MM.1S (cell line): ENCODE measurements around the gene GUCY1B1.

Experiments
- EZH2 ChIP-seq: fragments of 300-600 bp; sonication (generic); optimal IDR thresholded peaks from 2 replicates; pipeline ENCODE3; 2017; ENCODE audit warnings: low read depth, mild to moderate bottlenecking, antibody characterized with exemption, low read length, mixed read lengths
- TF ChIP-seq, protein P1 (sequence below): fragments of 300-600 bp; sonication (generic); IDR thresholded peaks from 2 replicates; pipeline ENCODE4 v1.5.1; 2016; ENCODE audit warnings: antibody characterized with exemption, low read length, mixed read lengths

- no peak for TF ChIP-seq EZH2
- TF ChIP-seq, protein P1, sequence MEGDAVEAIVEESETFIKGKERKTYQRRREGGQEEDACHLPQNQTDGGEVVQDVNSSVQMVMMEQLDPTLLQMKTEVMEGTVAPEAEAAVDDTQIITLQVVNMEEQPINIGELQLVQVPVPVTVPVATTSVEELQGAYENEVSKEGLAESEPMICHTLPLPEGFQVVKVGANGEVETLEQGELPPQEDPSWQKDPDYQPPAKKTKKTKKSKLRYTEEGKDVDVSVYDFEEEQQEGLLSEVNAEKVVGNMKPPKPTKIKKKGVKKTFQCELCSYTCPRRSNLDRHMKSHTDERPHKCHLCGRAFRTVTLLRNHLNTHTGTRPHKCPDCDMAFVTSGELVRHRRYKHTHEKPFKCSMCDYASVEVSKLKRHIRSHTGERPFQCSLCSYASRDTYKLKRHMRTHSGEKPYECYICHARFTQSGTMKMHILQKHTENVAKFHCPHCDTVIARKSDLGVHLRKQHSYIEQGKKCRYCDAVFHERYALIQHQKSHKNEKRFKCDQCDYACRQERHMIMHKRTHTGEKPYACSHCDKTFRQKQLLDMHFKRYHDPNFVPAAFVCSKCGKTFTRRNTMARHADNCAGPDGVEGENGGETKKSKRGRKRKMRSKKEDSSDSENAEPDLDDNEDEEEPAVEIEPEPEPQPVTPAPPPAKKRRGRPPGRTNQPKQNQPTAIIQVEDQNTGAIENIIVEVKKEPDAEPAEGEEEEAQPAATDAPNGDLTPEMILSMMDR, result no peak
Measured at GRCh38 chr4:155832664-155833063, 73.8 kb downstream of the GUCY1B1 start.
